Transverse colon (tissue), 4 donors: ENCODE results near the gene AMPD3. TPM values are rescaled to one million over a fixed set of nuclear protein-coding genes. Genes with fewer than 3 reads are reported as not detected.
"Not testable (repeated sequence)": the region's sequence is repeated elsewhere in the genome, so short reads cannot be mapped to it uniquely, and the experiment has no call there.

Experiments used
- DNase-seq: peaks from one replicate; pipeline ENCODE4 v3.0.0-alpha.2; 2019
- H3K27ac ChIP-seq, 4 donors: fragments of 200-600 bp; sonication (generic); 2 replicates each; pipeline ENCODE4 v1.5.1; 2016 to 2018; ENCODE audit warnings: inconsistent platforms in 4 of 4
- H3K27me3 ChIP-seq: fragments of 200-600 bp; sonication (generic); 2 replicates; pipeline ENCODE4 v1.5.1; 2017; ENCODE audit warnings: inconsistent platforms
- H3K36me3 ChIP-seq, 4 donors: fragments of 200-600 bp; sonication (generic); 2 replicates each; pipeline ENCODE4 v1.5.1; 2017 to 2019; ENCODE audit warnings: inconsistent platforms in 4 of 4
- H3K4me1 ChIP-seq, 4 donors: fragments of 200-600 bp; sonication (generic); 2 replicates each; pipeline ENCODE4 v1.5.1; 2017 to 2020; ENCODE audit warnings: inconsistent platforms in 4 of 4
- H3K4me3 ChIP-seq, 4 donors: fragments of 200-600 bp; sonication (generic); 1 replicate in 1 of 4; 2 replicates in 3 of 4; pipeline versions ENCODE4 v1.5.1 to v1.6.1; 2017 to 2019; ENCODE audit warnings: inconsistent platforms in 4 of 4
- H3K9me3 ChIP-seq, 2 donors: fragments of 200-600 bp; sonication (generic); 2 replicates each; pipeline ENCODE4 v1.5.1; 2017 to 2019; ENCODE audit warnings: inconsistent platforms in 2 of 2
- EP300 ChIP-seq: sonication (generic); formaldehyde crosslinking; IDR thresholded peaks from one replicate; pipeline ENCODE4 v1.6.1; 2017; ENCODE audit warnings: antibody characterized with exemption, low read depth
- POLR2A ChIP-seq: fragments of 450-650 bp; IDR thresholded peaks from one replicate; pipeline ENCODE4 v1.6.1; 2016; ENCODE audit warnings: antibody characterized with exemption, mild to moderate bottlenecking, moderate library complexity
- POLR2AphosphoS5 ChIP-seq, 3 donors: sonication (generic); formaldehyde crosslinking; IDR thresholded peaks; one replicate each; pipeline ENCODE4 v1.6.1; 2016; ENCODE audit warnings: antibody characterized with exemption in 3 of 3
- WGBS, 2 donors: methylation state at CpG; one replicate each; pipeline ENCODE4 v1.1.5; 2018; ENCODE audit warnings: low coverage in 1 of 2; 5-methylcytosine and 5-hydroxymethylcytosine counted together
- in situ Hi-C, 4 donors: fragments of 200-750 bp; cut with MboI; loops; one replicate each; pipeline versions ENCODE4 v1.15.0 to v1.15.1; 2017; ENCODE audit warnings: low sequenced_read_pairs in 3 of 4, low pct_ligation_motif_present in 1 of 4, low pct_unique_long_range_greater_than_20kb in 1 of 4
- intact Hi-C: fragments of 100-400 bp; cut with DNase I; formaldehyde crosslinking; loops from one replicate; pipeline ENCODE4 v1.15.1; 2023; ENCODE audit warnings: low total_unique reads
- total RNA-seq, 4 donors: library from RNA; depleted of rRNA; stranded (reverse); fragments of >200 nt; gene quantifications; one replicate each; pipeline ENCODE4 v1.1.0, GENCODE V29; 2016
- TF ChIP-seq, protein P1 (sequence below), 5 experiments: fragments of 200-600 bp in 3 of 5; fragments of 450-650 bp in 2 of 5; sonication (generic) in 3 of 5; IDR thresholded peaks; 1 replicate in 2 of 5; 2 replicates in 3 of 5; pipeline ENCODE4 v1.5.1; 2016 to 2017; ENCODE audit warnings: antibody characterized with exemption in 5 of 5, inconsistent platforms in 3 of 5, mild to moderate bottlenecking in 2 of 5, moderate library complexity in 1 of 5

The AMPD3 gene
- total RNA-seq, 4 donors from 2014 or later, result 2.4 to 32.9 (median 11.2) TPM

- no peak for TF ChIP-seq POLR2A
- no peak overlapping the region for H3K4me3 ChIP-seq
- H3K4me1 ChIP-seq, result no peaks in the 10 kb centered on the region
- DNase-seq, result no peak
- H3K36me3 ChIP-seq, result no peaks in the 10 kb centered on the region
- in situ Hi-C loops, result no loop called here
- H3K27ac ChIP-seq, result no peak overlapping the region
- WGBS, 2 donors, result 60% methylated on average over 1 of the region's 1 CpG; no CpG with 5 or more reads in 1 of the 2 donors
- no peaks in the 10 kb centered on the region for H3K27me3 ChIP-seq
- no peaks in the 10 kb centered on the region for H3K9me3 ChIP-seq
- intact Hi-C loops, result no loop called here
Measured at GRCh38 chr11:10428453-10428852, 26.6 kb upstream of the AMPD3 start.

GRCh38 chr11:10429526-10429925 is 25.5 kb upstream of the AMPD3 start:
- in situ Hi-C loops, result no loop called here
- no peak overlapping the region for H3K4me3 ChIP-seq
- intact Hi-C loops, result no loop called here
- 87 to 100% methylated on average over 1 to 2 of the region's 2 CpGs for WGBS, 2 donors
- no peaks in the 10 kb centered on the region for H3K27me3 ChIP-seq
- no peak overlapping the region for H3K27ac ChIP-seq
- H3K36me3 ChIP-seq, result no peaks in the 10 kb centered on the region
- H3K9me3 ChIP-seq, result no peaks in the 10 kb centered on the region
- no peaks in the 10 kb centered on the region for H3K4me1 ChIP-seq
- TF ChIP-seq POLR2A (no peak), EP300 (no peak), POLR2AphosphoS5 (IDR thresholded peaks at IDR 0.05) (no peak)
- TF ChIP-seq, protein P1, sequence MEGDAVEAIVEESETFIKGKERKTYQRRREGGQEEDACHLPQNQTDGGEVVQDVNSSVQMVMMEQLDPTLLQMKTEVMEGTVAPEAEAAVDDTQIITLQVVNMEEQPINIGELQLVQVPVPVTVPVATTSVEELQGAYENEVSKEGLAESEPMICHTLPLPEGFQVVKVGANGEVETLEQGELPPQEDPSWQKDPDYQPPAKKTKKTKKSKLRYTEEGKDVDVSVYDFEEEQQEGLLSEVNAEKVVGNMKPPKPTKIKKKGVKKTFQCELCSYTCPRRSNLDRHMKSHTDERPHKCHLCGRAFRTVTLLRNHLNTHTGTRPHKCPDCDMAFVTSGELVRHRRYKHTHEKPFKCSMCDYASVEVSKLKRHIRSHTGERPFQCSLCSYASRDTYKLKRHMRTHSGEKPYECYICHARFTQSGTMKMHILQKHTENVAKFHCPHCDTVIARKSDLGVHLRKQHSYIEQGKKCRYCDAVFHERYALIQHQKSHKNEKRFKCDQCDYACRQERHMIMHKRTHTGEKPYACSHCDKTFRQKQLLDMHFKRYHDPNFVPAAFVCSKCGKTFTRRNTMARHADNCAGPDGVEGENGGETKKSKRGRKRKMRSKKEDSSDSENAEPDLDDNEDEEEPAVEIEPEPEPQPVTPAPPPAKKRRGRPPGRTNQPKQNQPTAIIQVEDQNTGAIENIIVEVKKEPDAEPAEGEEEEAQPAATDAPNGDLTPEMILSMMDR (IDR thresholded peaks at IDR 0.05), result no peak
- no peak for DNase-seq

GRCh38 chr11:10432493-10432892 is 22.6 kb upstream of the AMPD3 start:
- DNase-seq, result no peak
- WGBS, 2 donors, result 33 to 60% methylated on average over 1 of the region's 1 CpG
- Histone ChIP-seq H3K4me1 (no peaks in the 10 kb centered on the region), H3K27ac (no peak overlapping the region), H3K36me3 (no peaks in the 10 kb centered on the region), H3K9me3 (no peaks in the 10 kb centered on the region), H3K27me3 (no peaks in the 10 kb centered on the region), H3K4me3 (no peak overlapping the region)
- intact Hi-C loops, result no loop called here
- in situ Hi-C loops, result no loop called here
- TF ChIP-seq, protein P1 (IDR thresholded peaks at IDR 0.05), result no peak
- TF ChIP-seq EP300 (no peak), POLR2A (no peak), POLR2AphosphoS5 (IDR thresholded peaks at IDR 0.05) (no peak)

DNA sequence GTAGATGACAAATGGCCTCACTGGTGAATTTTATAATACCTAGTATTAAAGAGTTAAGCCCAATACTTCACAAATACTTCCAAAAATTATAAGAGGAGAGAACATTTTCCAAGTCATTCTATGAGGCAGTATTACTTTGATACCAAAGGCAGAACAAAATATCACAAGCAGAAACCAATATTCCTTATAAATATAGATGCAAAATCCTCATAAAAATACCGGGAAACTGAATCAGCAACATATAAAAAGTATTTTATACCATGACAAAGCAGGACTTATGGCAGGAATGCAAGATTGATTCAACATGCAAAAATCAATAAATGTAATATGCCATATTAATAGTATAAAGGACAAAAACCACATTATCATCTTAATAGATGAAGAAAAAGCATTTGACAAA is 22.1 kb upstream of the AMPD3 start:
- intact Hi-C loops, result no loop called here
- Histone ChIP-seq H3K27ac (no peak overlapping the region), H3K27me3 (no peaks in the 10 kb centered on the region), H3K4me3 (no peak overlapping the region), H3K9me3 (no peaks in the 10 kb centered on the region), H3K36me3 (no peaks in the 10 kb centered on the region), H3K4me1 (no peaks in the 10 kb centered on the region)
- in situ Hi-C loops, result no loop called here
- no peak for DNase-seq
- WGBS, 2 donors, result 75 to 88% methylated on average over 1 of the region's 1 CpG
- TF ChIP-seq, protein P1 (IDR thresholded peaks at IDR 0.05), result no peak

- TF ChIP-seq POLR2AphosphoS5 (IDR thresholded peaks at IDR 0.05) (no peak), EP300 (no peak), POLR2A (no peak)
- TF ChIP-seq, protein P1 (IDR thresholded peaks at IDR 0.05), result no peak
- Histone ChIP-seq H3K4me1 (no peaks in the 10 kb centered on the region), H3K27me3 (no peaks in the 10 kb centered on the region), H3K4me3 (no peak overlapping the region), H3K36me3 (no peaks in the 10 kb centered on the region), H3K9me3 (no peaks in the 10 kb centered on the region), H3K27ac (no peak overlapping the region)
- 71 to 78% methylated on average over 1 of the region's 1 CpG for WGBS, 2 donors
- no peak for DNase-seq
- intact Hi-C loops, result no loop called here
- in situ Hi-C loops, result no loop called here
Measured at GRCh38 chr11:10436224-10436623, 18.8 kb upstream of the AMPD3 start.

DNA sequence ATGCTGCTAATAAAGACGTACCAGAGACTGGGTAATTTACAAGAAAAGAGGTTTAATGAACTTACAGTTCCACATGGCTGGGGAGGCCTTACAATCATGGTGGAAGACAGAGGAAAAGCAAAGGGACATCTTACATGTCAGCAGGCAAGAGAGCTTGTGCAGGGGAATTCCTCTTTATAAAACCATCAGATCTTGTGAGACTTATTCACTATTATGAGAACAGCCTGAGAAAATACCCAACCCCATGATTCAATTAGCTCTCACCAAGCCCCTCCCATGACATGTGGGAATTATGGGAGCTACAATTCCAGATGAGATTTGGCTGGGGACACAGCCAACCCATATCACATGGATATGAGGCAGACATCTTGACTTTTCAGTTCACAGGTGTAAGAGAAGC is 18.4 kb upstream of the AMPD3 start:
- H3K36me3 ChIP-seq, H3K4me3 ChIP-seq, DNase-seq, in situ Hi-C loops, H3K4me1 ChIP-seq, H3K27ac ChIP-seq, H3K9me3 ChIP-seq, H3K27me3 ChIP-seq, intact Hi-C loops: not testable (repeated sequence)
- 61 to 78% methylated on average over 1 of the region's 1 CpG for WGBS, 2 donors
